Osteoblast (primary cell): Measurements from ENCODE around the gene MMRN2. TPM values are rescaled to one million over a fixed set of nuclear protein-coding genes. Genes with fewer than 3 reads are reported as not detected.
"Not testable (repeated sequence)": the region's sequence is repeated elsewhere in the genome, so short reads cannot be mapped to it uniquely, and the experiment has no call there.

Source experiments
- DNase-seq: peaks from one replicate; pipeline ENCODE4 v3.0.0; 2011; ENCODE audit warnings: low spot score, mixed read lengths; ENCODE audit not compliant: insufficient read length; ENCODE audit errors: missing footprints
- H2AFZ ChIP-seq: 2 replicates; pipeline ENCODE4 v1.6.0; 2011; ENCODE audit warnings: mild to moderate bottlenecking, low read length
- H3K27ac ChIP-seq: 2 replicates; pipeline ENCODE4 v1.5.1; 2011; ENCODE audit warnings: mild to moderate bottlenecking, low read depth, low read length, moderate library complexity
- H3K27me3 ChIP-seq: 2 replicates; pipeline ENCODE4 v1.6.0; 2012; ENCODE audit warnings: mild to moderate bottlenecking, control low read depth, inconsistent platforms, low read length, moderate library complexity; ENCODE audit not compliant: insufficient read depth
- H3K36me3 ChIP-seq: 2 replicates; pipeline ENCODE4 v1.5.1; 2011; ENCODE audit warnings: mild to moderate bottlenecking, low read length, control low read depth, moderate library complexity; ENCODE audit not compliant: insufficient read depth
- H3K4me1 ChIP-seq: 2 replicates; pipeline ENCODE4 v1.5.1; 2011; ENCODE audit warnings: mild to moderate bottlenecking, low read length, control low read depth, moderate library complexity; ENCODE audit not compliant: insufficient read depth
- H3K4me2 ChIP-seq: 2 replicates; pipeline ENCODE4 v1.6.0; 2011; ENCODE audit warnings: mild to moderate bottlenecking, low read length; ENCODE audit not compliant: insufficient read depth
- H3K4me3 ChIP-seq: fragments of 200-600 bp; sonication (generic); 3 replicates; pipeline ENCODE4 v1.5.1; 2012; ENCODE audit warnings: mild to moderate bottlenecking, low read length, inconsistent platforms; ENCODE audit not compliant: insufficient read depth
- H3K79me2 ChIP-seq: 2 replicates; pipeline ENCODE4 v1.6.0; 2012; ENCODE audit warnings: mild to moderate bottlenecking, low read length, control low read depth, inconsistent platforms; ENCODE audit not compliant: insufficient read depth
- H3K9me3 ChIP-seq: 2 replicates; pipeline ENCODE4 v1.5.1; 2011; ENCODE audit warnings: low read depth, low read length, control low read depth
- H4K20me1 ChIP-seq: 2 replicates; pipeline ENCODE4 v1.6.0; 2012; ENCODE audit warnings: mild to moderate bottlenecking, low read length, control low read depth; ENCODE audit not compliant: insufficient read depth
- total RNA-seq: library from RNA; depleted of rRNA; stranded (reverse); fragments of >200 nt; gene quantifications from 2 replicates; pipeline ENCODE4 v1.2.3, GENCODE V29; 2012
- TF ChIP-seq, protein P1 (sequence below): IDR thresholded peaks from 2 replicates; pipeline ENCODE4 v1.5.1; 2011; ENCODE audit warnings: mild to moderate bottlenecking, low read depth, low read length, moderate library complexity; ENCODE audit errors: extremely low read depth

MMRN2 gene
- total RNA-seq, 1 donor: 1.1 TPM

DNA sequence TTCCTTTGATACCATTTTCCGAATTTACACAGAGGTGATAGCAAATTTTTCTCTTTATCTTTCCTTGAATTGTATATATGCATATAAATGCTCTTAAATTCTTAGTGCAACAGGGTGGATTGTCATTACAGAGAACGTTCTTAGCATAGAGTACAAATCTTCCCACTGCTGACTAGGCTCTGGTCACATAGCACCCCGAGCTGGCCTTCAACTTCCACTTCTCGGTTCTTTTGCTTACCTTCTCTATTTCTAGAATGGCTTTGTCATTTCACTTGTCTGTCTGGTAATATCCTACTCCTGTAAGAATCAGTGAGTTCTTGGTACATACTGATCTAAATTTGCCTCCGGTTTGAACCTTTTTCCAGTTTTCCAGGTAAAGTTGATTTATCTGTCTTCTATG is 24.3 kb upstream of the MMRN2 start:
- DNase-seq: no peak
- Histone ChIP-seq H3K79me2 (no peaks in the 10 kb centered on the region), H3K27me3 (no peaks in the 10 kb centered on the region), H3K4me1 (peaks cover 22% of the 10 kb centered on the region), H3K4me3 (no peak overlapping the region), H3K27ac (no peak overlapping the region), H2AFZ (no peak overlapping the region), H3K9me3 (no peaks in the 10 kb centered on the region), H3K36me3 (no peaks in the 10 kb centered on the region), H3K4me2 (no peak overlapping the region), H4K20me1 (no peaks in the 10 kb centered on the region)
- TF ChIP-seq, protein P1, sequence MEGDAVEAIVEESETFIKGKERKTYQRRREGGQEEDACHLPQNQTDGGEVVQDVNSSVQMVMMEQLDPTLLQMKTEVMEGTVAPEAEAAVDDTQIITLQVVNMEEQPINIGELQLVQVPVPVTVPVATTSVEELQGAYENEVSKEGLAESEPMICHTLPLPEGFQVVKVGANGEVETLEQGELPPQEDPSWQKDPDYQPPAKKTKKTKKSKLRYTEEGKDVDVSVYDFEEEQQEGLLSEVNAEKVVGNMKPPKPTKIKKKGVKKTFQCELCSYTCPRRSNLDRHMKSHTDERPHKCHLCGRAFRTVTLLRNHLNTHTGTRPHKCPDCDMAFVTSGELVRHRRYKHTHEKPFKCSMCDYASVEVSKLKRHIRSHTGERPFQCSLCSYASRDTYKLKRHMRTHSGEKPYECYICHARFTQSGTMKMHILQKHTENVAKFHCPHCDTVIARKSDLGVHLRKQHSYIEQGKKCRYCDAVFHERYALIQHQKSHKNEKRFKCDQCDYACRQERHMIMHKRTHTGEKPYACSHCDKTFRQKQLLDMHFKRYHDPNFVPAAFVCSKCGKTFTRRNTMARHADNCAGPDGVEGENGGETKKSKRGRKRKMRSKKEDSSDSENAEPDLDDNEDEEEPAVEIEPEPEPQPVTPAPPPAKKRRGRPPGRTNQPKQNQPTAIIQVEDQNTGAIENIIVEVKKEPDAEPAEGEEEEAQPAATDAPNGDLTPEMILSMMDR: no peak

DNA sequence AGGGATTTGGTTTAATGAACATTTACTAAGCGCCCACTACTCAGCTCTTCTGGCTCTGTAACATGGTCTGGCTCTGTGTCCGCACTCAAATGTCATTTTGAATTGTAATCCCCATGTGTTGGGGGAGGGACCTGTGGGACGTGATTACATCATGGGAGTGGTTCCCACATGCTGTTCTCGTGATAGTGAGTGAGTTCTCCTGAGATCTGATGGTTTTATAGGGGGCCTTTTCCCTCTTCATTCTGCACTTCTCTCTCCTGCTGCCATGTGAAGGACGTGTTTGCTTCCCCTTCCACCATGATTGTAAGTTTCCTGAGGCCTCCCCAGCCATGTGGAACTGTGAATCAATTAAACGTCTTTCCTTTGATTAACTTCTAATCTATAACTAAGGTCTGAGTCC is 23.6 kb upstream of the MMRN2 start:
- H3K79me2 ChIP-seq, DNase-seq: not testable (repeated sequence)
- peaks cover 22% of the 10 kb centered on the region for H3K4me1 ChIP-seq

DNA sequence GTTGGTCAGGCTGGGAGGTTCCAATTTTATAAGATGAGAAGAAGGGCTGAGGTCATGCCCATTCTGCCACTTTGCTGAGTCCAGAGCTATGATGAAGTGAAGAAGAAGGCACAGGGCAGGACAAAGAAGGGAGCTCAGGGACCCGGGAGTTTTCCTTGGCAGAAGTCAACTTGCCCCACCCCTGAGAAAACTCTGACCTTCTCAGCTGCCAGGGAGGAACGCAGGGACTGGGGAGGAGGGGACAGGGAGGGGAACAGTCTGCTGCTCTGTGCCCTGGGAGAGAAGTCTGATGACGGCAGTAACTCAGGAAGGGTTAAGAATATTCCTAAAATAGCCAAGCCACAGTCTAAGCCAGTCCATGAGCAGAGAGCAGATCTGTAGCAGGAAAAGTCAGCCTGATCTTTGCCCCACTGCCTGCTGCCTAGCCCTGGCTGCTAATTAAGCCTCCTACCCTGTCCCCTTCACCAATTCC is 22.6 kb upstream of the MMRN2 start:
- Histone ChIP-seq H3K9me3 (no peaks in the 10 kb centered on the region), H3K27me3 (no peaks in the 10 kb centered on the region), H3K4me1 (peaks cover 22% of the 10 kb centered on the region), H4K20me1 (no peaks in the 10 kb centered on the region), H3K4me3 (peak overlapping the region; percentile 6), H3K4me2 (peak overlapping the region; percentile 29), H2AFZ (peak overlapping the region; percentile 60), H3K79me2 (no peaks in the 10 kb centered on the region), H3K36me3 (no peaks in the 10 kb centered on the region), H3K27ac (peak overlapping the region; percentile 42)
- peak; percentile 76 for DNase-seq
- TF ChIP-seq, protein P1: no peak

More for the DNA sequence above, 23.6 kb upstream of the MMRN2 start:
- H3K36me3 ChIP-seq, H3K27me3 ChIP-seq, H4K20me1 ChIP-seq, H3K9me3 ChIP-seq, H2AFZ ChIP-seq, H3K27ac ChIP-seq, H3K4me3 ChIP-seq, H3K4me2 ChIP-seq: not testable (repeated sequence)

DNA sequence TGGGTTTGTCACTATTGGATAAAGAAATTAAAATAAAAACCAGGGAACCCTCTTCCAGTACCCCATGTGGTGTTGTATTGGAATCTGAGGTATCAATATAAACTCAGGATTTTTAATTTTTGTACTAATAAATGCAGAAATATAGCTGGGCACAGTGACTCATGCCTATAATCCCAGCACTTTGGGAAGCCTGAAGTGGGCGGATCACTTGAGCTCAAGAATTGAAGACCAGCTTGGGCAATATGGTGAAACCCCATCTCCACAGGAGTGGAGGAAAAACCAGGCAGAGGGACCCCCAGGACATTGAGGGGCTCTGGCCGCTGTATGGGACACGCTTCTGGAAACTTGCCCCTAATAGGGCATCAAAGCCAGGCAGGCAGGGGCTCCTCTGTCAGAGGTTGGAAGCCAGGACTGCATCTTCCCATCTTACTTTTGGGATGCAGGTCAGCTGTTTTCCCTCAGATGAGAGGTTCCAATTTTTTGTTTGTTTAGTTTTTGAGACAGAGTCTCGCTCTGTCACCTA is 21.9 kb upstream of the MMRN2 start:
- Histone ChIP-seq H3K4me2 (no peak overlapping the region), H3K36me3 (no peaks in the 10 kb centered on the region), H3K27ac (peak overlapping the region; percentile 37), H2AFZ (no peak overlapping the region), H3K79me2 (no peaks in the 10 kb centered on the region), H3K9me3 (no peaks in the 10 kb centered on the region), H3K27me3 (no peaks in the 10 kb centered on the region), H3K4me3 (no peak overlapping the region), H3K4me1 (peaks cover 22% of the 10 kb centered on the region), H4K20me1 (no peaks in the 10 kb centered on the region)
- TF ChIP-seq, protein P1: no peak
- peak; percentile 42 for DNase-seq

DNA sequence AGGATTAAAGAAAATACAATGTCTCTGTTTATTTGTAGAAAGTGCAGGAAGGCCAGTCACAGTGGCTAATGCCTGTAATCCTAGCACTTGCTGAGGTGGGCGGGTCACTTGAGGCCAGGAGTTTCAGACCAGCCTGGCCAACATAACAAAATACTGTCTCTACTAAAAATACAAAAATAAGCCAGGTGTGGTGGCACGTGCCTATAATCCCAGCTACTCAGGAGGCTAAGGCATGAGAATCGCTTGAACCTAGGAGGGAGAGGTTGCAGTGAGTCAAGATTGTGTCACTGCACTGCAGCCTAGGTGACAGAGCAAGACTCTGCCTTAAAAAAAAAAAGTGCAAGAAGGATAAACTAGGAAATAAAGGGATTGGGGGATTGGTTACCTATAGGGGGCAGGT is 21.0 kb upstream of the MMRN2 start:
- peaks cover 22% of the 10 kb centered on the region for H3K4me1 ChIP-seq
- not testable (repeated sequence) for DNase-seq, H3K4me3 ChIP-seq, H4K20me1 ChIP-seq, H3K9me3 ChIP-seq, H3K27me3 ChIP-seq, H3K27ac ChIP-seq, H3K4me2 ChIP-seq, H3K79me2 ChIP-seq, H3K36me3 ChIP-seq, H2AFZ ChIP-seq
